GM19438 (cell line): ENCODE data around the gene FAM47E.

Experiments
- ATAC-seq: cut with Tn5 transposase; IDR thresholded peaks from one replicate; pipeline ENCODE4 v1.9.1; 2021; ENCODE audit warnings: low read depth; ENCODE audit not compliant: unreplicated experiment

The FAM47E gene

GRCh38 chr4:76325072-76325471 is 73.6 kb downstream of the FAM47E start:
- no peak for ATAC-seq

DNA sequence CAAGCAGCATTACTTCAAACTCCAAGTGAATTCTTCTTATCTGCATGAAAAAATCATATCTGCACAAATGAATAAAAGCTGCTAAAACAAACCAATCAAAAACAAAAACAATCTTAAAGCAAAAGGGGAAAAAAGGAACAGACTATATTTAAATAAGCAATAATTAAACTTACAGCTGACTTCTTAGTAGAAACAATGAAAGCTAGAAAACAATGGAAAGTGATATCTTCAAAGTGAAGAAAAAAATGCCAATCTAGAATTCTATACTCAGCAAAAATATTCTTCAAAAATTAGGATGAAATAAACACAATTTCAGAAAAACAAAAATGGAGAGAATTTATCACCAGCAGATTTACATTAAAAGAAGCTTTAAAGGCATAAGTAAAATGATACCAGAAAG is 75.0 kb downstream of the FAM47E start:
- ATAC-seq: no peak
